NCI-H1694 treated with DMSO at 0.1 percent for 48 hours (cell line): Measurements from ENCODE around the gene CUEDC1.

Experiments used
- DNase-seq: peaks from one replicate; lab custom pipeline; 2025; lab: John Stamatoyannopoulos, UW

The CUEDC1 gene

DNA sequence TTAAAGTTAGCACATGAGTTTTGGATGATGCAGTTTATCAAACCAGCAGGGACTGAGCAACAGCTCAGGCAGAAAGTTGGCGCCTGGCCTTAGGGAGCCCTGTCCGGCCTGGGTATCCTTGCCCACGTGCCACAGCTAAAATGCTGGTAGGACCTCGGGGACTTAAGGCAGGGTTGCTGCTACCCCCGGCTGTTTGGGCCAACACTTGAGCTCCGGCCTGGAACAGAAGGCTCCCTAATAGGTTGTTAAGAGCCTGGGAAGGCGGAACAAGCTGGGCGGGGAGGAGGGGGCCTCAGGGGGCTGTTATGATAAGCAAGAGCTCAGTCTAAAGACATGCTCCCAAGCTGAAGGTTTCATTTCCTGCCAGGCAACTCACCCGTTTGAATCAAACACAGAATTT lies 39.7 kb downstream of the CUEDC1 start:
- DNase-seq = no peak

DNA sequence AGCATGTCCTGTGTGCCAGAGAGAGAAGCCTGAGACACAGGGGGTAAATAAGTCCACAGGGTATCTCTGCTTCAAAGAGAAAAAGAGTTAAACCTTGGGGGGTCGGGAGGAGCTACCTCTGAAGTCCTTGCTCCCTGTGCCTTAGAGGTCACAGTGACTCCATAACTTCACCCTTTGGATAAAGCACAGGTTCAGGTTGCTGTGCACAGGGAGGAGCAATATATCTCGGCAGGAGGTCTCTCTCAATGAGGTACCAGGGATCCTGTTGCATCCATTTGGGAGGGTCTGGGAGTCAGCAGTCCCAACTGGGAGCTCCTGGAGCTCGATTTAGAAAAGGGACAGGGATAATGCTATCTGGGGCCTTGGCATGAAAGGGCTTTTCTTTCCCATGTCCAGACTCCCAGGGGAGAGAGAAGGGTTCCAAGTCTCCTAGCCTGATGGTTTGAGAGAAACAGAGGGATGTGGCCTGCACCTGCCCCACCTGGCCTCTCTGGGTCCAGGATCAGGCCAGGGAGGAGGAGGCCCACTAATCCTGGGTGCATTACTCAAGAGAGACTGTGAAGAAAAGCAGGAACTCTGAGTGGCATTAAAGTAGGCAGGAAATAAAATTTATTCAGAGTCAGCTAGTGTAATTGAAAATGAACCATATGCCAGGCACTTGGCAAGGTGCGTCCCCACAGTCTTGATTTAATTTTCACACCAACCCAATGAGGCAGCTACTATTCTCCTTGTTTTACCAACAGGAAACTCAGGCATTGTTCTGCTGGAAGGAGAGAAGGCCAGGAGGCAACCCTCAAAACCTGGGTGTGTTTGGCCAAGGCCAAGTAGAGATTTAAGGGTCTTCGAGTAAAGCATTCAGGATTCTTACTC lies 40.7 kb downstream of the CUEDC1 start:
- DNase-seq = peak; percentile 35

DNA sequence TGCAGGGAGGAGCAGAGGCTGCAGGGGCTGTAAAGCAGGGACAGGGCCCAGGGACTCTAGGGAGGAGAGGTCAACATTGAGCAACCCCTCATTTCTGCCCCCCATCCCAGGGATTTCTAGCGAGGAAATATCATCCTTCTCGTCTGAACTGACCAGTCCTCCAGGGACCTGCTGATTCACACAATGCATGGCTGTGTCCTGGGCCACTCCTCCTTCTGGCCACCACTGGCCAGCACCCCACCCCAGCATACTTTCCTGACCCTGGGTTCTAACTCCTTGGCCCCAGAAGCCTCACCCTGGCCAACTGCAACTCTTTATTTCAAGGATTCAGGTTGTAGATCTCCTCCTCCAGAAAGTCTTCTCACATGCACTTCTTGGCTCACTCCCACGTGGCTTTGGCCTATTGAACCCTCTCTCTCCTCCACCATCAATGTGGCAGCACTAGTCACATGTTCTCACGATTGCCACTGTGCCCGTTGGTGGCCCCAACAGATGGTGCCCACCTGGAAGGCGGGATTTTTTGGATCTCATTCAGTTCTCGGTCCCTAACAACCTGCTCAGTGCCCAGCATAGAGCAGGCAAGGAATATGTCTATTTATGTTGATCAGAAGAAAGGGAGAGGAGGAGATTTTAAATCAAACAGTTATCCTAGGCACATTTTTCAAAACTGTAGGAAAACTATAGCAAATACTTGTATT lies 41.5 kb downstream of the CUEDC1 start:
- peak; percentile 36 for DNase-seq

DNA sequence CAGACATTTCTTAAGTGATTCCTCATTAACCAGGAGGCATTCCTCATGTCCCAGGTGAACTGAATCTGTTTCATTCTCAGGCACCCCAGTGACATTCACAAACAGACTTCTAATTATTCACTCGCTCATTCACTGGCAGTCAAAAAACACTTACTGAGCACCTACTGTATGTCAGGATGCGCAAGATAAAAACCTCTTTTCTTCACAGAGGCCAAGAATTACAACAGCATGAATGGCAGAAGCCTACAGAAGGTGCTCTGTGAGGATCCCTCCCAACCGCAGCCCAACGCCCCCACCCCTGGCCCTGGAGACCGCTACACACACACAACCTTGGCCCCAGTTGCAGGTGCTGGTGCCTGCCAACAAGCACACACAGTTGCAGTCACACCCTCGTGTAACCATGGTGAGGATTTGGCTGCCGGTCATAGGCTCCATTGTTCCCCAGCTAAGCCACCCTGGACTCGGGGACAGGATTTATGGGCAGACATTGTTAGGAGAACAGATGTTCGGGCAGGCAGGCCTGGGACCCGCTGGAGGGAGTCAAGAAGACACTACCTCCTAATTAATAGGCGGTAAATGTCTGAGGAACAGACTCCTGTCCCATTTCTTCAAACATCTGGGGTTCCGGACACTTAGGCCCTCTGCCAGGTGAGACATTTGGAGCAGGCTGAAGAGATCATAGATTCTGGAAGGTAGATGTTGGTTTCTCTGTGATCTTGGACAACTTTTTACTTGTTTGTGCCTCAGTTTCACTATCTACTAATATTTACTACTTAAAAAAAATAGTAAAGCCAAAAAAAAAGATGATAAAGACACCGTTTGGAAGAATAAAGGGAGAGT lies 43.2 kb downstream of the CUEDC1 start:
- DNase-seq = peak; percentile 93

DNA sequence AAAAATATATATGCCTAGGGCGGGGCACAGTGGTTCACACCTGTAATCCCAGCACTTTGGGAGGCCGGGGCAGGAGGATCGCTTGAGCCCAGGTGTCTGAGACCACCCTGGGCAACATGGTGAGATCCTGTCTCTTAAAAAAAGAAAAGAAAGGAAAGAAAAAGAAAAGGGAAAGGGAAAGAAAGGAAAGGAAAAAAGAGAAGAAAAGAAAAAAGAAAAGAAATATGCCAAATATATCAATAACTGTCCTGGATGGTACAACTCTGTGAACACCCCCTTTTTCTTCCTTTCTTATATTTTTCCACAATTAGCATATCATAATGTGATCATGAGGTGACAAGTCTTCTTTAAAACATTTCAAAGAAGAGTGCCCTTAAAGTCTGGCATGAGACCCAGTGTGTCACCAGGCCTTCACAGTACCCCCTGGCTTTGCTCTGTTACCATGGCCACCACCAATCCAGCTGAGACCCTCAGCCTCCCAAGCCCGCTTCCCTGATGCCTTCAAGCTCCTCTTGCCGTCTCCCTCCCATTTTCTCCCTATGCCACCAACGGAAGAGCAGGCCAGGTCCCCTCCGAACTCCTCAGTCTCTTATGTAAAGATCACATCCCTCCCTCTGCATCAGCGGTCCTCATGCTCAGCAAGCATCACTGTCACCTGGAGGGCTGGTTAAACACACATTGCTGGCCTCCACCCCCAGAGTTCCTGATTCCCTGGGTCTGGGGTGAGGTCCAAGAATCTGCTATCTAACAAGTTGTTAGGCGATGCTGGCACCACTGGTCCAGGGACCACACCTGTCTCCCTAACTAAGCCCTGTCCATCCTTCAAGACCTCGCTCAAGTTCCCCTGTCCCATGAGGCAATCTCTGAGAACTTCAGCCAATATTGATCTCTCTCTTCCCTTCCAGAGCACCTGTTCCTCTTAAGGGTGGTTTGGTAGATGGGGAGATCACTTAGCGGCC lies 44.5 kb downstream of the CUEDC1 start:
- no peak for DNase-seq

DNA sequence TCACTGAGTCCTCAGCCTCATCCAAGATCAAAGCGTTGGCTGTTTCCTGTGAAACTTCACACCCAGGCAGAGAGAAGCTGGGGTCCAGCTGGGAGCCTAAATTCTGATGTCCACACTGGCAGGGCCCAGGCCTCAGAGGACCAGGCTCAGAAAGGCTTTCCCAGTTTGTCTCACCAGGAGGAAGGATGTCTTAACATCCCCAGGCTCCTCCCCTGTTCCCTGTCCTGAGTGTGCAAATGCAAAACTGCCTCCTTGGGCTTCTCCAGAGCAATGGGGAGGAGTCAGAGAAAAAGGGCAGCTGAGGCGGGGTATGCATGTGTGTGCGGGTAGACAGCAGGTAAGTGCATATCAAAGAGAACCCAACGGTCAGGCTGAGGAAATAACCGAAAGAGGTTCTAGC lies 45.7 kb downstream of the CUEDC1 start:
- no peak for DNase-seq

GRCh38 chr17:57908278-57908677 lies 46.9 kb downstream of the CUEDC1 start:
- DNase-seq = no peak

- DNase-seq = no peak
These were observed 48.3 kb downstream of the CUEDC1 start for GRCh38 chr17:57906910-57907309.

DNA sequence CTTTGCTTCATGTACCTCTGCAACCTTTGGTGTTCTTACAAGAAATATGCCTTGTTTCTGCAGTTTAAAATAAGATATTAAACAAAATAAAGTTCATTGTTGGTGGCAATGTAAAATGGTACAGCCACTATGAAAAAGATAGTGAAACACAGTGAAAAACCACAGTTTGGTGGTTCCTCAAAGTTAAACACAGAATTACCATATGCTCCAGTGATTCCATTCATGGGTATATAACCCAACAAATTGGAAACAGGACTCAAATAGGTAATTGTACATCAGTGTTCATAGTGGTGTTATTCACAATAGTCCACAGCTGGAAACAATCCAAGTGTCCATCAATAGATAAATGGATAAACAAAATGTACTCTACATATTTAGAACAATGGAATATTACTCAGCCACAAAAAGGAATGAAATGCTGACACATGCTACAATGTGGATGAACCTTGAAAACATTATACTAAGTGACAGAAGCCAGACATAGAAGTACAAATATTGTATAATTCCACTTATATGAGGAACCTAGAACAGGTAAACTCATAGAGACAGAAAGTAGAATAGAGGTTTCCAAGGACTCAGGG lies 49.2 kb downstream of the CUEDC1 start:
- no peak for DNase-seq

- no peak for DNase-seq
These were observed 51.3 kb downstream of the CUEDC1 start for GRCh38 chr17:57903961-57904360.

- no peak for DNase-seq
These were observed 52.1 kb downstream of the CUEDC1 start for GRCh38 chr17:57902800-57903759.

GRCh38 chr17:57902117-57902799 lies 53.0 kb downstream of the CUEDC1 start:
- DNase-seq = no peak

GRCh38 chr17:57900991-57901743 lies 54.0 kb downstream of the CUEDC1 start:
- no peak for DNase-seq

GRCh38 chr17:57899822-57900221 lies 55.4 kb downstream of the CUEDC1 start:
- no peak for DNase-seq

GRCh38 chr17:57899391-57899790 lies 55.8 kb downstream of the CUEDC1 start:
- DNase-seq = peak; percentile 42

DNA sequence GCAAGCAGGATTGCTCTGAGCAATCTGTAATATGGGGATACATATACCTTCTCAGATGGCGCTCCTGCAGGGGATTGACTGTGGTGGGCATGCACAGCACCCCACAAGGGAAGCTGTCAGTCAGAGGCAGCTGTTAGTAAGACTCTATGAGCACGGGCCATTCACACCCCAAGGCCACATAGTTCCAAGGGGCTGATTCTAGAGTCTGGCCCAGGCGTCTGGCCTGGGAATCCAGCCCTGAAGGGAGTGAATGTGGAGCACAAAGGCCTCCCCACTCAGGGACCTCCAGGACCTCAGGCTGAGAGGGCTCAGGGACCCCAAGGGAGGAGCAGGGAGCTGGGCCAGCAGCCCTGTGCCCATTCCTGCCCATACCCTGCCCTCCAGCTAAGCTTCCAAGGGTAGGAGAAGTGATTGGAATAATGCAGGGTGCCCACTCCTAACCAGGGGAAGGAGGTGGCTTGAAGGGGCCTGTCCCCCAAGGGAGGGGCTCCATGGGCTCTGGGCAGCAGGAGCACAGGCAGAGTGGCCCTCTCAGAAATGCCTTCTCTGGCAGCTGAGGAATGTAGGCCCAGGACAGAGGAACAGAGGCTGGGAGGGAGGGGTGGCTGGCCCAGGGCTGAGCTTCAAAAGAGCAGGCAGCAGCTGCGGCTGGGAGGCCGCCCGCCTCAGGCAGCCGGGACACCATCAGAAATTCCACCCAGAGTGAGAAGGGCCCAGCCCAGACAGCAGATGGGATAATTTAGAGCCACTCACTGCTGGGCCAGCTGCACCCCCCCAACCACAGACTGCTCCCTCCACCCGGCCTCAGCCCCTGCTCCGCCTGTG lies 56.5 kb downstream of the CUEDC1 start:
- peak; percentile 82 for DNase-seq

- no peak for DNase-seq
These were observed 59.7 kb downstream of the CUEDC1 start for GRCh38 chr17:57895382-57896060.
